Measurements from ENCODE around the gene PIGQ. TPM values are rescaled to one million over a fixed set of nuclear protein-coding genes. Genes with fewer than 3 reads are reported as not detected.
A peak's percentile ranks its signal among the peaks of the same experiment; 100 is the strongest.

Gene PIGQ
- polyA plus RNA-seq, 3 donors, result 11.4 to 39.8 (median 12.1) TPM

- no peak for TF ChIP-seq CTCF (IDR thresholded peaks at IDR 0.05)
- peaks cover 0 to 2% (median 0%) of the 10 kb centered on the region in 7 donors for H3K9me3 Mint-ChIP-seq
- H3K27me3 Mint-ChIP-seq (ENCODE audit: low read depth in 3 of 3), result peaks cover 1 to 10% (median 6%) of the 10 kb centered on the region in 3 donors
- H3K36me3 ChIP-seq (replicated peaks in 1 of 2; ENCODE audit: control insufficient read depth in 1 of 2, insufficient read depth in 2 of 2, low read length in 2 of 2), result no peaks in the 10 kb centered on the region
- H3K4me3 Mint-ChIP-seq, result peak overlapping the region in 1 of 2 donors; percentile 52
- H3K27me3 ChIP-seq (ENCODE audit: control insufficient read depth in 2 of 2, insufficient read depth in 2 of 2, low read length in 2 of 2), result no peaks in the 10 kb centered on the region
- H3K4me1 Mint-ChIP-seq, result peaks cover 33% of the 10 kb centered on the region
- H2AFZ ChIP-seq (ENCODE audit: insufficient read depth, low read depth, low read length, poor library complexity, severe bottlenecking), result peak overlapping the region; percentile 75
- H4K20me1 ChIP-seq (ENCODE audit: insufficient read depth, low read length), result no peaks in the 10 kb centered on the region
- WGBS (ENCODE audit: insufficient coverage), result 94% methylated on average over 34 of the region's 35 CpGs
- DNase-seq, result no peak
- peaks cover 11% of the 10 kb centered on the region for H3K79me2 ChIP-seq (ENCODE audit: insufficient read depth, low read length)
- intact Hi-C loops (cut with micrococcal nuclease), result no loop called here
- peaks cover 4% of the 10 kb centered on the region in 2 donors for H3K36me3 Mint-ChIP-seq
- peak overlapping the region; percentile 32 for H3K9ac ChIP-seq (ENCODE audit: insufficient read depth, low read length, poor library complexity, severe bottlenecking)
- peak overlapping the region; percentile 79 for H3K4me2 ChIP-seq (replicated peaks; ENCODE audit: extremely low read depth, low read length, poor library complexity, severe bottlenecking)
- peaks cover 28 to 41% of the 10 kb centered on the region in 2 donors for H3K4me1 ChIP-seq (ENCODE audit: control insufficient read depth in 1 of 2, insufficient read depth in 2 of 2, low read length in 2 of 2)
- H3K4me3 ChIP-seq (replicated peaks in 1 of 3; ENCODE audit: low read depth in 2 of 3, low read length in 3 of 3), result peak overlapping the region in 2 of 3 experiments; percentile 35 to 69
- peak overlapping the region in 1 of 2 donors; percentile 41 for H3K27ac ChIP-seq (ENCODE audit: low read depth in 1 of 2, low read length in 2 of 2)
- no peaks in the 10 kb centered on the region for H3K9me3 ChIP-seq (replicated peaks in 1 of 2; ENCODE audit: control insufficient read depth in 1 of 2, insufficient read depth in 1 of 2, low read length in 2 of 2)
- no peak overlapping the region for H3K27ac Mint-ChIP-seq
These were observed 2.2 kb upstream of the PIGQ start for GRCh38 chr16:567373-568256.

GRCh38 chr16:568401-569258, 1.1 kb upstream of the PIGQ start:
- Mint-ChIP-seq H3K4me3 (peak overlapping the region; percentile 83 to 89), H3K27me3 (ENCODE audit: low read depth in 3 of 3) (peaks cover 1 to 6% (median 2%) of the 10 kb centered on the region in 3 donors), H3K27ac (peak overlapping the region in 4 of 7 donors; percentile 48 to 85 (median 82)), H3K9me3 (peaks cover 0 to 2% (median 0%) of the 10 kb centered on the region in 7 donors), H3K4me1 (peaks cover 33% of the 10 kb centered on the region), H3K36me3 (peaks cover 4% of the 10 kb centered on the region in 2 donors)
- Histone ChIP-seq H4K20me1 (ENCODE audit: insufficient read depth, low read length) (no peaks in the 10 kb centered on the region), H3K4me2 (replicated peaks; ENCODE audit: extremely low read depth, low read length, poor library complexity, severe bottlenecking) (peak overlapping the region; percentile 92), H3K9ac (ENCODE audit: insufficient read depth, low read length, poor library complexity, severe bottlenecking) (peak overlapping the region; percentile 73), H3K9me3 (replicated peaks in 1 of 2; ENCODE audit: control insufficient read depth in 1 of 2, insufficient read depth in 1 of 2, low read length in 2 of 2) (no peaks in the 10 kb centered on the region), H3K4me3 (replicated peaks in 1 of 3; ENCODE audit: low read depth in 2 of 3, low read length in 3 of 3) (peak overlapping the region in 1 of 3 experiments; percentile 85), H3K27me3 (ENCODE audit: control insufficient read depth in 2 of 2, insufficient read depth in 2 of 2, low read length in 2 of 2) (no peaks in the 10 kb centered on the region), H2AFZ (ENCODE audit: insufficient read depth, low read depth, low read length, poor library complexity, severe bottlenecking) (peak overlapping the region; percentile 97), H3K27ac (ENCODE audit: low read depth in 1 of 2, low read length in 2 of 2) (peak overlapping the region in 1 of 2 donors; percentile 70), H3K36me3 (replicated peaks in 1 of 2; ENCODE audit: control insufficient read depth in 1 of 2, insufficient read depth in 2 of 2, low read length in 2 of 2) (no peaks in the 10 kb centered on the region), H3K79me2 (ENCODE audit: insufficient read depth, low read length) (peaks cover 11% of the 10 kb centered on the region), H3K4me1 (ENCODE audit: control insufficient read depth in 1 of 2, insufficient read depth in 2 of 2, low read length in 2 of 2) (peaks cover 28 to 41% of the 10 kb centered on the region in 2 donors)
- DNase-seq, result no peak
- 95% methylated on average over 9 of the region's 11 CpGs for WGBS (ENCODE audit: insufficient coverage)
- intact Hi-C loops (cut with micrococcal nuclease), result no loop called here
- no peak for TF ChIP-seq CTCF (IDR thresholded peaks at IDR 0.05)

Data from CD14-positive monocyte (primary cell).